GM19452 (cell line): Measurements from ENCODE around the gene GCLC.
"Not testable (repeated sequence)": the region's sequence is repeated elsewhere in the genome, so short reads cannot be mapped to it uniquely, and the experiment has no call there.

Source experiments
- ATAC-seq: cut with Tn5 transposase; IDR thresholded peaks from one replicate; pipeline ENCODE4 v1.9.1; 2021; ENCODE audit not compliant: unreplicated experiment

GCLC gene

GRCh38 chr6:53564401-53565065 is 19.6 kb upstream of the GCLC start:
- no peak for ATAC-seq

- ATAC-seq, result no peak
Measured at GRCh38 chr6:53556986-53557715, 12.2 kb upstream of the GCLC start.

DNA sequence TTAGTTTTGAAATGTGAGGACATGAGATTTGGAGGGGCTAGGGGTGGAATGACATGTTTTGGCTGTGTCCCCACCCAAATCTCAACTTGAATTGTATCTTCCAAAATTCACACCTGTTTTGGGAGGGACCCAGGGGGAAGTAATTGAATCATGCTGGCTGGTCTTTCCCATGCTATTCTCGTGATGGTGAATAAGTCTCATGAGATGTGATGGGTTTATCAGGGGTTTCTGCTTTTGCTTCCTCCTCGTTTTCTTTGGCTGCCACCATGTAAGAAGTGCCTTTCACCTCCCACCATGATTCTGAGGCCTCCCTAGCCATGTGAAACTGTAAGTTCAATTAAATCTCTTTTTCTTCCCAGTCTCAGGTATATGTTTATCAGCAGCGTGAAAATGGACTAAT is 8.7 kb upstream of the GCLC start:
- ATAC-seq, result not testable (repeated sequence)

DNA sequence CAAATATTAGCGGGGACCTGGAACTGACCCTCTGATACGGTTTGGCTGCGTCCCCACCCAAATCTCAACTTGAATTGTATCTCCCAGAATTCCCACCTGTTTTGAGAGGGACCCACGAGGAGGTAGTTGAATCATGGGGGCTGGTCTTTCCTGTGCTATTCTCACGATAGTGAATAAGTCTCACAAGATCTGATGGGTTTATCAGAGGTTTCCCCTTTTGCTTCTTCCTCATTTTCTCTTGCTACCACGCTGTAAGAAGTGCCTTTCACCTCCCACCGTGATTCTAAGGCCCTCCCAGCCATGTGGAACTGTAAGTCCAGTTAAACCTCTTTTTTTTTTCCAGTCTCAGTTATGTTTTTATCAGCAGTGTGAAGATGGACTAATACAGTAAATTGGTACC is 6.8 kb upstream of the GCLC start:
- ATAC-seq, result not testable (repeated sequence)

DNA sequence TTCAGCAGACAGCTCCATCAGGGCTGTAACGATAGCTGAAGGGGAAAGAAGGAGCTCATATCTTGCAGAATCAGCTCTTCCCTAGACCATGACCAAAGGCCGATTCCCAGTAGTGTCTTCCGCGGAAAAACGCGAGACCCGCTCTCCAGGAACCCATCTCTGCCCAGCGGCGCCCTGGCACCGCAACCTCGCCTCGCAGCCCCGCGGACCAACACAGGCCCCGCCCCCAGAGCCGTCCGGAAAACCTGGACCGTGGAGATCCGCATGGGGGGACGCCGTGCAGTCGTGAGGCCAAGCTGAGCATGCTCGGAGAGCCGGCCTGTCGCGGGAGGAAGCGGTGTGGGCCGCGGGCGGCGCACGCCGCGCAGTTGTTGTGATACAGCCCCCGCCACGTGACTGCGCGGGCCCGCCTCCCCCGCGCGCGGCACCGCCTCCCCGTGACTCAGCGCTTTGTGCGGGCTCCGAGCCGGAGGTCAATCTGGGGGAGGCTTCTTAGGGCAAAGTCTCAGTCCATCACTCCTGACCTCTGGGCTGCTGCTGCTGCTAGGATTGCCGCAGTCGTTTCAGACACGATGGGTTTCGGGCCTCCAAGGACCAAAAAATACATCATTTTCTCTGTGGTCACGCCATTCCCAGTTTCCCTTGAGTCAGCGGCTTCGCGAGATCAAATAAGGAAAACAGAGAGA is 3.1 kb upstream of the GCLC start:
- ATAC-seq, result peak; percentile 74

DNA sequence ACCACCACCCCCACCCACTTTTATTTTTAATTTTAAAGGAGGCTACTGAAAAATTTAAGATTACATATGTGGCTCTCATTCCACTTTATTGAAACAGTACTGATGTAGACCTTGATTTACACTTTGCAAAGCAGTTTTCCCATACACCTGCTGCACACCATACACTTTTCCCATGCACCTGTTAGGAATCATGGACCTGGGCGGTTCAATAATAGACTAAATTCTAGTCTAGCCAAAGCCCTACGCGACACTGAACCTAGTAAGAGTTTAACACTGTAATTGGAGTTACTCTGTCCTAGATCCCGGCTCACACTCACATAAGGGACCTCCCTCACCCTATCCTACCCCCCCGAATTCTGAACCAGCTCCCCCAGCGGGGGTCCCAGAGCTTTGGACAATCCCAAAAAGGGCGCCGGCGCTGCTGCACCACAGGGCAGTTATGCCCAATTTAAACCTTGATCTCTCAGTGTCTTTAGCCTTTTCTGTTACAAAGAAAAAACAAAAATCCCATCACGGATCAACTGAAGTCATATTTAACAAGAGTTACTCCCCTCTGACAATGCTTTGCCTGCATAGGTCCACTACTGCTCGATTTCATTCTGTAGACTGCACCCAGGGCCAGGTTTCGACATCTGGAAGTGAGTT is 2.4 kb upstream of the GCLC start:
- no peak for ATAC-seq

DNA sequence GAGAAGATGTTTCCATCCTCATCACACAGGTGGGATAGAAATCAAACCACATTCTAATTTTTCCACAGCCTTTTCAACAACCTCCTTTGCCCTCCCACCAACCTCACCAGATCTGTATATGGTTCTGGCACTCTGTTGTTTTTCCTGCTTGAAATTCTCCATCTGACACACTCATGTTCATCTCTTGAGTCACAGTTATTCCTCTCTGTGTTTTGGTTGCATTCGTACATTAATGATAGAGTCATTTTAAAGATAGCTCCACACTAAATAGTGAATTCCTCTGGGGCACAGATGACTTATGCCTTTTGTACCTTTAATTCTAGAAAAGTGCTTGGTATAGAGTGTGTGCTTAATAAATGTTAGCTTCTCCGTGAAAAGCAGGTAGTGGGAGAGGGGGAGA is 1.4 kb upstream of the GCLC start:
- no peak for ATAC-seq

GRCh38 chr6:53544217-53544469 is 758 bp downstream of the GCLC start:
- ATAC-seq, result no peak

DNA sequence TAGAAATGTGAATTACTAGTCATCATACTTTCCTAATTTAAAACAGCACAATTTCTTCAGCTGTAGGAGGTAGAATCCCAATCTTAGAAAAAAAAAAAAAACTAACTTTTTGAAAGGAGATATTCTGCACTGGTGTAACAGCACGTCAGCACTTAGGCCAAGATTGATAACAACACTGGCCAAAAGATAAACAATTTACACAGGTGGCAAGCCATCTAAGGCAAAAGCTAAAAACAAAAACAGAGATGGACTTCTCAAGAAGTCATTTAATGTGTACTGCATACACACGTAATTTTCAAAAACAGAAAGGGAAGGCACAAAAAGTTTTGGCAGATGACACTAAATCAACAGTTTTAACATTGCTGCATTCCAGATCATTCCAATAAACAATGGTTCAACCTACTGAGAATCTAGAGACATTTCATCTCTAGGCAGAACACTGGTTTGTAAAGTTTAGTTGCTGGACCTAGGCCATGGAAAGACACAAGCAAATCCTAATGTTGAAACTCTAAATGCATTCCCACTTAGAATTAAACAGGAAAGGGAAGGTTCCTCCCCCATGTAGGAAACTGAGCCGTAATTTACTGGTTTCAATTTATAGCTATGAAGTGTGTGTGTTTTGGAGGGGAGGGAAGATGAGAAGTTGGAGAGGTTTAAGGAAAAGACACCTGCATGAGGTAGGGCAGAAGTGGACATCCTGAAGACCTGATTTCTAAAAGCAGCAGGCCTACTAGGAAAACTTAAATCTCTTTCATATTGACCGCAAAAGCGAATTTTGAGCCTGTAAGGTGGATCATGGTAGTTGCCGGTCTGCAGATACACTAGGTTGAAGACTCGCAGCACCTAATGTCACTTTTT is 1.3 kb downstream of the GCLC start:
- ATAC-seq, result no peak

DNA sequence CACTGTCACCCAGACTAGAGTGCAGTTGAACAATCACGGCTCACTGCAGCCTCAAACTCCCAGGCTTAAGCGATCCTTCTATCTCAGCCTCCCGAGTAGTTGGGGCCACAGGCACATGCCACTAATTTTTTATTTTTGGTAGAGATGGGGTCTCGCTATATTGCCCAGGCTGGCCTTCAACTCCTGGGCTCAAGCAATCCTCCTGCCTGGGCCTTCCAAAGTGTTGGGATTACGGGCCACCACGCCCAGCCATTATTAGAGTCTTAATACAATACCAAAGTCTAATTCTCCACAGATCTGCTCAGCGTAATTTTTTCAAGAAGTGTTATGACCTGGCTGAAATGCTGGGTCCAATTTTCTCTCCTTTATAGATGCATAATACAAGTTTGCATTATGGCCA is 3.0 kb downstream of the GCLC start:
- ATAC-seq, result no peak

GRCh38 chr6:53540129-53540692 is 4.7 kb downstream of the GCLC start:
- no peak for ATAC-seq

DNA sequence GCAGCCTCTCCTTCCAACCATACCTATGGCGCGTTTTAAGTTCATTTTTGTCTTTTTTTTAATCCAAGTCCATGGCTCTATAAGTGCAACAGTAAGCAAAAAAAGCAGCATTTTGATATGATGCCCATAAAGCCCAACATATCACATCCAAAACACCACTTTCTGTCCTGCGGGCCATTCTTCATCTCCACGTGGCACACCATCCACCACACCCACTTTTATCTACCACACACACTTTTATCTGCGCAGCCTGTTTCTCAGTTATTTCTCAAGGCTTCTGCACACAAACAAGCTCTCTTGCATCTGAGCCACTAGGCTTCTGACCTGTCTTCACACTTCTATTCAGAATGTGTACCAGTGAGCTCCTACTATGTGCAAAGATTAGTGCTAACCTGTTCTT is 5.3 kb downstream of the GCLC start:
- no peak for ATAC-seq

GRCh38 chr6:53536561-53536960 is 8.3 kb downstream of the GCLC start:
- ATAC-seq, result no peak

DNA sequence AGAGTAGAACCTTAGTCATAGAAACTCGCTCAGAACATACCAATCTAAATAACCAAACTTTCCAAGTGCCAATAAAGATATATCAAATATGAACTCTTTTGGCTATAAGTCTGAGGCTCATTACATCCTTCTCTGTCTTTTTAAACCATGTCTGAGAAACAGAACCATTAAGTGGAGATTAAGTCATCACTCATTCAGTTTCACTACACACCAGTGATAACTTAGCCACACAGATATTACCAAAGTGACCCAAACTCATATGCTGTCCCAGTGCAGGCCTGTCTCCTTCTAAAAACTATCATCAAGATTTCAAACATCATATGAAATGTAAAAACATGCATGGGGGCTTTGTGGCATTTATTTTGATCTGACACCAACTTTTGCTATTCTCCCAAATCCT is 12.0 kb downstream of the GCLC start:
- no peak for ATAC-seq

DNA sequence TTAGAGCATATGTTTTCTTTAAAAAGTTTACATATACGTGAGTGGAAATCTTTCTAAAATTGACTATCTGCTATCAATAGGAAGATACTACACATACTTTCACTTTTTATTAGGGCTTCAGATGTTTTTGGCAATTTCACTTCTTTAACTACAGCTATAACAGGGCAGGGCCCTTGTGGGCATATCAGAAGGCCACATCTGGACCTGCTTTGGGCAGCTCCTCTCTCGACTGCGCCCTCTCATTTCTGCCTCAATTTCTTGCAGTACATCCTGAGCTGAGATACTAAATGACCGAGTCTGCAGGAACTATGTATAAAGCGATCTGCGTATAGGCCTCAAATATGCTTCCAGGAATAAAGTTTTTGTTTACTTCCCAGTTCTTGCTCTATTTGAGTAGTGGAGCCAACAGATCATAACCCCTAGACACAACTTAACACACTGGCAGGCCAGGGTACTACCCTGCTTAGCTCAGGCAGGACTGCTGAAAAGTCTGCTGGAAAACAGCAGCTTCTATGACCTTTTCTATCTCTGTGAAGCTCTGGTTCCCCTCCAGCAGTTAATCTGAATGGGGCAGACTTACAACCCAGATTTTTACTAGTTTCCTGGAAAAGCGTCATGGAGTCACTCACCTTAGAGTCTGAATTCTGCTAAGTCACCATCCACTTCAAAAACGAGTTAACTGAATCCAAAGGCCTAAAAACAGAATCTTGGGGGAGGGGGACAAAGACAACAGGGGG is 12.7 kb downstream of the GCLC start:
- no peak for ATAC-seq

DNA sequence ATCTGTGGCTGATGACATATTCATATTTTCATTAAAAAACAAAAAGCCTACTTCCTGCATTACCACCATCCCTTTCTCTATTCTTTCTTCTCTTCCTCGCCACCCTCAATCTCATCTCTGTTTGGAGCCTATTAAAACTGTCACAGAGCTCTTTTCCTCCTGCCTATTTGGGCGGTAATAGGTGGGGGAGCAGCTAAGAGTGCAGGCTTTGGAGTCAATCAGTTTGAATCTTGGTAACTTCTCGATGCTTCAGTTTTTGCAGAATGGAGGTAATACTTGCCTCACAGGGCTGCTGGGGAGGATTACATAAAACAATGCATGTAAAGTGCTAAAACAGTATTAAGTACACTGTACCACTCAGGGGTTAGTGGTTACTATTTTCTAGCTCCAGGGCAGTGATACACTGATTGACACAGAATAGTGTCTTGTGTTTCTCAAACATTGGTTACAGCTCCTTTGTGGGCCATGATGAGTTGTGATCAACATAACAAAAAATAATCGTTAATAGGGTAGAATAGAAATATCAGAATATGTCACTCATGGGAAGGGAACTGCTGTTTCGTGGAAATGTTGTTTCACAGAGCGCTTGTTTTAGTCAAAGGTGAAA is 14.0 kb downstream of the GCLC start:
- no peak for ATAC-seq

DNA sequence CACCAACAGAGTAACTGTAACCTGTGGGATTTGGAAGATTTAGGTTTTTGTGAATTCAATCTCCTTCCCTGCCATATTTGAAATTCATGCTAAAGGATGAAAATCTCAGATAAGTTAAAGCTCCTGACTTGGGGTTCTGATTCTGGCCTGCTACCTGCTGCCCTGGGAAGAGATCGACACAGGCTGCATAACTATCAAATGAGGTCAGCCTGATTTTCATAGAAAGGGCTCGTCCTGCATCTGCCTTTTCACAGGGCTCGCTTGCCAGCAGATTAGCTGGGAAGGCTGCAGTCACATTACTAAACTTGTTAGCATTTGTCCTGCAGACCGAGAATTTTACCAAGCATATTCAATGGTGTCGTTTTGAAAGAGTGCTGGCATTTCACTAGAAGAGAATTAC is 14.6 kb downstream of the GCLC start:
- no peak for ATAC-seq

DNA sequence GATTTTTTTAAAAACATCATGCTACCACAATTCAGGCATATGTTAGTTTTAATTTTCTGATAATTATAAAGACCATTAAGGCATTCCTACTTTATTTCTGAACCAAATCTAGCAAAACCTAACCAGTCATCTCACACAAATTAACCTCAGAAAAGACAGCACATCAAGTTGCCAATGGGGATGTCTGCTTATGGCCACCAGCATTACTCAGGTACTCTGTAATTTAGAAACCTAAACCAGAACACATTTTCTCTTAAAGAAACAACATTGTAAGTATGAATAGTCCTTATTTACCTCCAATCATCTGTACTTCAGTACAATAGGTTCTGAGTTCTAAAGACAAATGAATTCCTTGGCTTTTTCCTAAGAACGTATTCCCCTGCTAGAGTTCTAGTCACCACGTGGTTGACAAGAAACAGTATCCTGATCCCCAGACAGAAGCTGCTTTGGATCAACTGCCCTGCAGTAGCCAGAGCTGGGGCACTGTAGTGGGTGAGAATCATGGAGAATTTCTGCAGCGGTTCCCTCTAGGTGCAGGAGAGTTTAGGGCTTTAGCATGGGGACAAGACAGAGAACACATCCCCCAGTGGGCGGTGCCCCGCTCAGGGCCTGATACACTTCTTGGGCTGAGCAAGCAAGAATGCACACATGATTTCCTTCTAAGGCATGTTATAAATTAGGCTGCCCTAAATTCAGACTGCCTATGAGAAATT is 15.4 kb downstream of the GCLC start:
- no peak for ATAC-seq

GRCh38 chr6:53528107-53528506 is 16.8 kb downstream of the GCLC start:
- ATAC-seq, result no peak
